Stimulated activated naive CD4-positive, alpha-beta T cell (primary cell): ENCODE results near the gene SH2D1B.
"Not testable (repeated sequence)": the region's sequence is repeated elsewhere in the genome, so short reads cannot be mapped to it uniquely, and the experiment has no call there.

Experiments
- DNase-seq, 6 experiments: peaks; one replicate each; lab custom pipeline; 2025; lab: John Stamatoyannopoulos, UW

SH2D1B gene, protein sequence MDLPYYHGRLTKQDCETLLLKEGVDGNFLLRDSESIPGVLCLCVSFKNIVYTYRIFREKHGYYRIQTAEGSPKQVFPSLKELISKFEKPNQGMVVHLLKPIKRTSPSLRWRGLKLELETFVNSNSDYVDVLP

DNA sequence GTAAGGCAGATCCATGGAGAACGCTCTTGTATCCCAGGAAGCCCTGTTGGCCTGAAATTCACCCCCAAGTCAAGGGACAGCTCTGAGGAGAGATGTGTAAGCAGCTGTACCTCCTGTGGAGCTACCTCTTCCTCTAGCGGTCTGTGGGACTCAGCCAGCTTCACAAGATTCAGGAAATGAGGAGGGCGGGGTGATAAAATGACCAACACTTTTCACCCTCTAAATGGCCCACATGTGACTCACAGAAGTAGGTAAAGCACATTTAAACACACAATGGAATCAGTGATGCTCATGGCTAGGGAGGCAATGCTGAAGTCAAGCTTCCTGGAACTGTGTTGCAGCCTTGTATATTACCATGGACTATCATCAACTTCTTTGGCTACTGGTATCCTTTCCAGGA lies at the start of gene SH2D1B:
SH2D1B (minus strand) TSS at position 135 of the 400 bp plus-strand sequence; CDS start at position 15, 120 bp downstream.
- no peak for DNase-seq

DNA sequence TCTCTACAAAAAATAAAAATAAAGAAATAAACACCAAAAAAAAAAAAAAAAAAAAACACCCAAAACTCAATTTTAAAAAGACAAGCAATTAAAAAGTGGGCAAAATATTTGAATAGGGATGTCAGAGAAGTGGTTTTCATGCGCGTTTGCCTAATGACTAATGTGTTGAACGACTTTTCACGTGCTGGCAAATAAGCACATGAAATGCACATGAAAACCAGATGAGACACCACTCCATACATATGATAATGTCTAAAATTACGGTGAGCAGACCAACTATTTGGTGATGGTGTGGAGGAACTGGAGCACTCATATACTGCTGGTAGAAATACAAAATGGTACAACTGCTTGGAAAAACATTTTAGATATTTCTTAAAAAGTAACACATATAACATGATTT lies 46.3 kb upstream of the SH2D1B start:
- DNase-seq, result no peak

DNA sequence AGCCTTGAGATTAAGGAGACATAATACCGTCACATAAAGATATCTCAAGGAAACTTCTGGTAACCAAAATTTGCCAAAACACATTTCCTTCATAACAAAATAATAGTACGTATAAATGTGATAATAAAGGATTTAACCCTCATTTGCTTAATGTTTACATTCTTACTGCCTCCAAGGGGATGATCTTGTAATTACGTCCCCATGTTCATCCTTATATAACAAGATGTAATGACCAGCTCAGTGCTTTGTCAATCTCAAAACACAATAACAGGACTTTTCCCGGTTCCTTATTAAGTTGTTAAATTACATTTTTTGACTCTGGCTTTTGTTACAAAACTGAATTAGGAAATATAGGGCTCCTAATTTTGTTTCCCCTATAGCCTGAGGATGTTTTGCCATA lies 44.4 kb upstream of the SH2D1B start:
- no peak for DNase-seq

DNA sequence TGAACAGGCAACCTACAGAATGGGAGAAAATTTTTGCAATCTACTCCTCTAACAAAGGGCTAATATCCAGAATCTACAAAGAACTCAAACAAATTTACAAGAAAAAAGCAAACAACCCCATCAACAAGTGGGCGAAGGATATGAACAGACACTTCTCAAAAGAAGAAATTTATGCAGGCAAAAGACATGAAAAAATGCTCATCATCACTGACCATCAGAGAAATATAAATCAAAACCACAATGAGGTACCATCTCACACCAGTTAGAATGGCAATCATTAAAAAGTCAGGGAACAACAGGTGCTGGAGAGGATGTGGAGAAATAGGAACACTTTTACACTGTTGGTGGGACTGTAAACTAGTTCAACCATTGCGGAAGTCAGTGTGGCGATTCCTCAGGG lies 42.4 kb upstream of the SH2D1B start:
- not testable (repeated sequence) for DNase-seq

DNA sequence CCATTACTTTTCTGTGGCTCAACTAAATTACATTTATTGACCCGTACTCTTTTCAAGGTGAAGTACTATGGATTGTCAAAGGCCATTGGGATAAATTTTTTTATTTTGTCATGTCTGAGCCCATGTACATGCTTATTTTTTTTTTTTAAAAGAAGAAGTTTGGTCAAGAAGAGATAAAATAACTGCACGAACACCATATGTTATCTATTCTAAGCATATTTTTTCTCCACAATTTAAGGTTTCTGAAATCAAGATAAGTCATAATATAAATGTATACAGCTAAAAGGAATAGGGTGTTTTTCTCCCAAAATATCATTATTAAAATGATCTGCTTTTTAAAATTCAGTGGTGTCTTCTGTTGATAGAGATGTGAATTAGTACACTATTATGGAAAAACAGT lies 35.0 kb upstream of the SH2D1B start:
- no peak for DNase-seq

DNA sequence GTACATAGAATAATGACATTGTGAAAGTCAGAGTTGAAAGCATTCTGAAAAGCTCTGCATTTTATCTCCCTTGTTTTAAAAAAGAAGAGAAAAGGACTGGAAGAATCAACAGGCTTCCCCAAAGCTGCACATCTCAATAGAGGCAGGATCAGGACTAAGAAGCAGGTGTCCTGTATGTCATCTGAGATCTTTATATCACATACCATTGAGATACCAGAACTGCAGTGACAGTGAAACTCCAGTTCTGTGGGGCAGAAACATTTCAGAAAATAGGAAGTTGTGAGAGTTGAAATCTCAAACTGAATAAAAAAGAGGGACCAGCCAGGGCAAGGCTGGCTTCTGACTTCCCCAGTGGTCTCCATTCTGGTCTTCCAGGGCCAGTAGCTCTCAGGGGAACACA lies 33.0 kb upstream of the SH2D1B start:
- no peak for DNase-seq

DNA sequence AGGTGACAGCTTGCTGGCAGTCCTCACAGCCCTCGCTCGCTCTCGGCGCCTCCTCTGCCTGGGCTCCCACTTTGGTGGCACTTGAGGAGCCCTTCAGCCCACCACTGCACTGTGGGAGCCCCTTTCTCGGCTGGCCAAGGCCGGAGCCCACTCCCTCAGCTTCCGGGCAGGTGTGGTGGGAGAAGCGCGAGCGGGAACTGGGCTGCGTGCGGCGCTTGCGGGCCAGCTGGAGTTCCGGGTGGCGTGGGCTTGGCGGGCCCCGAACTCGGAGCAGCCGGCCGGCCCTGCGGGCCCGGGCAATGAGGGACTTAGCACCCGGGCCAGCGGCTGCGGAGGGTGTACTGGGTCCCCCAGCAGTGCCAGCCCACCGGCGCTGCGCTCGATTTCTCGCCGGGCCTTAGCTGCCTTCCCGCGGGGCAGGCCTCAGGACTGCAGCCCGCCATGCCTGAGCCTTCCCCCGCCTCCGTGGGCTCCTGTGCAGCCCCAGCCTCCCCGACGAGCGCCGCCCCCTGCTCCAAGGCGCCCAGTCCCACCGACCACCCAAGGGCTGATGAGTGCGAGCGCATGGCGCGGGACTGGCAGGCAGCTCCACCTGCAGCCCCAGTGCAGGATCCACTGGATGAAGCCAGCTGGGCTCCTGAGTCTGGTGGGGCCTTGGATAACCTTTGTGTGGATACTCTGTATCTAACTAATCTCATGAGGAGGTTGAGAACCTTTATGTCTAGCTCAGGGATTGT lies 21.2 kb upstream of the SH2D1B start:
- not testable (repeated sequence) for DNase-seq

DNA sequence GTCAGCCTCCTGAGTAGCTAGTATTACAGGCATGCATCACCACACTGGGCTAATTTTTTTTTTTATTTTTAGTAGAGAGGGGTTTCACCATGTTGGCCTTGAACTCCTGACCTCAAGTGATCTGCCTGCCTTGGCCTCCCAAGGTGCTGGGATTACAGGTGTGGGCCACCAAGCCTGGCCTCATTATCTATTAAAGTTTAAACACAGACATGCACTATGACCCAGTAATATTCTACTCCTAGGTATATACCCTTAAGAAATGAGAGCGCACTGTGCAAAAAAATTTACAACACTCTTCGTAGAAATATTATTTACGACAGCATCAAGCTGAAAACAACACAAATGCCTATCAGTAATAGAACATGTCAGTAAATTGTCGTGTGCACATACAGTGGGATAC lies 18.6 kb upstream of the SH2D1B start:
- no peak for DNase-seq

DNA sequence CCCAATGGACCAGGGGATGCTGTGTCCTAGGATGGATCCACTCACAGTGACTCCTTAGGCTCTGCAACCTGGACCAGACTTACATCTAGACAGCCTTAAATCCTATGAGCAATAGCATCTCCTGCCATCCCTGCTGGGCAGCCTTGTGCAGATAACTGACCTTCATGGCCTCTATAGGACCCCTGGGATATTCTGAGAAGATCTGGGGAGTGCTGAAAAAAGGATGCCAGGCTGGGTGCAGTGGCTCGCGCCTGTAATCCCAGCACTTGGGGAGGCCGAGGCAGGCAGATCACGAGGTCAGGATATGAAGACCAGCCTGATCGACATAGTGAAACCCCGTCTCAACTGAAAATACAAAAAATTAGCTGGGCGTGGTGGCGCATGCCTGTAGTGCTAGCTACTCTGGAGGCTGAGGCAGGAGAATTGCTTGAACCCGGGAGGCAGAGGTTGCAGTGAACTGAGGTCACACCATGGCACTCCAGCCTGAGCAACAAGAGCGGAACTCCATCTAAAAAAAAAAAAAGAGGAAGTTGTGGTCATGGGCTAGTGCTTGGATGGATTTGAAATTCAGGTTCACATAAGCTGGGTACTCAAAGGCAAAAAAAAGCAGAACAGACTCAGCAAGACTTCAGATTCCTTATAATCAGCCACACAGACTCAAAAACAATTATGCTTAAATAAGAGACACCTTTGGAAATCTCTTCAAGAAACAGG lies 10.9 kb upstream of the SH2D1B start:
- no peak for DNase-seq

DNA sequence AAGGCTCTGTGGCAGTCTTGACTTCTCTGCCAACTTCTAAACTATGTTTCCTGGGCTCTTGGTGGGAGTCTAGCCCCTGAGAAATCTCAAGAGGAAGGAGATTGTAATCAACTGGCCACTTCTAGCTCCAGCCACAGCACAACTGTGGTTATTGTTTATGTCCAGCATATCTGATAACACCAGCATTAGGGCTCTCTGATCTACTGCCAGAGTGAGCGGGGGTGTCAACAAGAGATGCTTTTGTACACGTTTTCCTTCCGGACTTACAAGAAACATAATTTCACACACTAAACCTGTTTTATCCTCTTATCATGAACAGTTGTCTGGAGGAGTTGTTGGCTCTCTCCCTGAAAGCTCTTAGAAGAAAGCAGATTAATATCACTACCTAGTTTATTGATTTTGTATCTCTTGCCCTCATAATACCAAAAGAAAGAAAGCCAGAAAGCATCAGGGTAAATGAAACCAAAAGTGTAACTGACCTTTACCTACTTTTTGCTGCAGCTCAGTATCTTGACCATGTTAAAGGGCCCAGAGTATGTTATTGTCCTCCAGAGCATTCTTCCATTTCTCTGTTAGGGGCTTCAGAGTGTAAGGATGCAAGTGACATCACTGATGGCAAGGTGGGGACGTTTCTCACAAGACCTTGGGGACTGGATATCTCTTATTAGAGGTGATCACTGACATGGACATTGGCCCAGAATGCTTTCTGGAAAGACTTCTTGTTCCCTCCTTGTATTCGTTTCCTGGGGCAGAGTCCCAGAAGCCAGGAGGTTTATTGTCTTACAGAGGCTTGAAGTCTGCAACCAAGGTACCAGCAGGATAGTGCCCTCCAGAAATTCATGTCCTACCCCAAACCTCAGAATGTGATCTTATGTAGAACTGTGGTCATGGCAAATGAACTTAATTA lies 9.6 kb upstream of the SH2D1B start:
- DNase-seq, result no peak

DNA sequence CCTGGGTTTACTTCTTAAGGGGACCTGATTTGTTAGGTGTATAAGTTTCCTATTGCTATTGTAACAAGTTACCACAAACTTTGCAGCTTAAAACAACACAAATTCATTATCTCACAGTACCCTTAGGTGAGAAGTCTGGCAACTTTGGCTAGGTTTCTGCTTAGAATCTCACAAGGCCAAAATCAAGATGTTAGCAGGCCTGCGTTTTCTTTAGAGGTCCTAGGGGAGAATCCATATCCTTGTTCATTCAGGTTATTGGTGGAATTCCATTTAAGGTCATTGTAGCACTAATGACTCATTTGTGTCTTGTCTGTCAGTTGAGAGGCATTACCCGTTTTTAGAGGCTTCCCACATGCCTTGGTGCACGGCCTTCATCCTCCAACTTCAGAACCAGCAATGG lies 8.2 kb upstream of the SH2D1B start:
- DNase-seq, result no peak

DNA sequence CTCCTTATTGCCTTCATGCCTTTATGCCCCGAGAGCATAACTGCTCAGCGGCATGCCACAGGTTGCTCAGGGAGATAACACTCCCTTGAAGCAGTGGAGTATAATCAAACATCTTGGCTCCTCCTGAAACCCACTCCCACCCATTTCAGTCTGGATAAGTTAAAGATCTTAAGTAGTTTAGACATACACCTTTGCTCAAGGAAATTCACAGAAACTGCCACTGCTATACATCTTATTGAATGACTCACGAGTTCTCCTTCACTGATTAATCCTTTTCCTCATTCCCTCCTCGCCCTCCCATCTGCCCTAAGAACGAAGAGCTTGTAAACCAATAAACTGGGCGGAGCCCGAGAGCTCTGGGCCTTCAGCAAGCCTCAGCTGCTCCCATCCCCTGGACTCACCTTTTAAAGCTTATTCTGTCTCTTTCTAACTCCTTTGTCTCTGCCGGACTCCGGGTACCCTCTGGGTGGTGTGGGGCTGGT lies 7.6 kb upstream of the SH2D1B start:
- DNase-seq, result not testable (repeated sequence)

DNA sequence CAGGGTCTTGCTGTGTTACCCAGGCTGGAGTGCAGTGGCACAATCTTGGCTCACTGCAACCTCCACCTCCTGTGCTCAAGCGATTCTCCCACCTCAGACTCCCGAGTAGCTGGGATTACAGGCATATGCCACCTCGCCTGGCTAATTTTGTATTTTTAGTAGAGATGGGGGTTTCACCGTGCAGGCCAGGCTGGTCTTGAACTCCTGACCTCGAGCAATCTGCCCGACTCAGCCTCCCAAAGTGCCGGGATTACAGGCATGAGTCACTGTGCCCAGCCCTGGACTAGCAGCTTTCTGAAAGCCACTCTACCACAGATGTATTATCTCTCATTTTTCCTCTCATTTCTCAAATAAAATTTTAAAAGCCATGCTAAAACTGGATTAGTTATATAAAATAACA lies 6.6 kb upstream of the SH2D1B start:
- DNase-seq, result not testable (repeated sequence)

DNA sequence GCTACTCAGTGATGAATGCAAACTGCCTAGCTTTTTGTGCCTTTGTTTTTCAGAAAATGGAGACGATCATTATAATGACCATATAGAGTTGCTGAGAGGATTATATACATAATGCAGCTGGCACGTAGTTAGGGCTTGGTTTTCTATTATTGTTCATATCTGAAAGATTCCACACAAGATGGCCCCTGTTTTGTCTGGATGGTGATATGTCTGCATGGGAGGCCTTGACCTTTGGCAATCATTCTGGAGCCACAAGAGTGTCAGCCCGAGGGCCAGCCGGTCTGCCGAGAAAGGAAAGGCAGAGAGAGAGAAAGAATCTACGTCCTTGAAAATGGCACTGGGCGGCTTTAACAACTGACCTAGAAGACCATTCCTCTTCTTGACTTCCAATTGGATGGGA lies 5.7 kb upstream of the SH2D1B start:
- no peak for DNase-seq

DNA sequence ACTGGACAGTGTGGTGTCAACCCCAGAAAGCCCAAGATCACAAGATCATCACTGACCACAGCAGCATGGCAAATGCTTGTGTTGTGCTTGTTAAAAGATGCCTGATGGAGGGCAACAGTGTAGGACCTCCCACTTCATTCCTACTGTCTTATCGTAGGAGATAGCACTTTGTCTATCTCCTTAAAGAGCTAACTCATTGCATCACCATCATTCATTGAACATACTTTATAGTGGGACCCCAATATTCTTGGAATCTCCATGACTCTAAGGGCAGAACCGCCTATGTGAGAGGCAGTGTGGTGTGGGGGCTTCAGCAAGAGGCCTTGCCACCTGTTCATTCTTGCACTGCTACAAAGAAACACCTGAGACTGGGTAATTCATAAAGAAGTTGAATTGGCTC lies 5.0 kb upstream of the SH2D1B start:
- DNase-seq, result no peak

DNA sequence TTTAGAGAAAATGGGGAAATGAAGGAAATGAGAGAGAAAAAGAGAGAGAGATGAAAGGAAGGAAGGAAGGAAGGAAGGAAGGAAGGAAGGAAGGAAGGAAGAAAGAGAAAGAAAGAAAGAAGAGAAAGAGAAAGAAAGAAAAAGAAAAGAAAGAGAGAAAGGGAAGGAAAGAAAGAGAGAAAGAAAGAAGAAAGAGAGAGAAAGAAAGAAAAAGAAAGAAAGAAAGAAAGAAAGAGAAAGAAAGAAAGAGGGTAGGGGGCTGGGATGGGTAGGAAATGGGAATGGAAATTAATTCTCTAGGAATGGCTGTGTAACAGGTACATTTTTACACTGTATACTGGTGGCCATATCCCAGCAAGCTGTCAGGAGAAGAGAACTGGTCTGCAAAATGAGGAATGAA lies 4.3 kb upstream of the SH2D1B start:
- DNase-seq, result no peak

DNA sequence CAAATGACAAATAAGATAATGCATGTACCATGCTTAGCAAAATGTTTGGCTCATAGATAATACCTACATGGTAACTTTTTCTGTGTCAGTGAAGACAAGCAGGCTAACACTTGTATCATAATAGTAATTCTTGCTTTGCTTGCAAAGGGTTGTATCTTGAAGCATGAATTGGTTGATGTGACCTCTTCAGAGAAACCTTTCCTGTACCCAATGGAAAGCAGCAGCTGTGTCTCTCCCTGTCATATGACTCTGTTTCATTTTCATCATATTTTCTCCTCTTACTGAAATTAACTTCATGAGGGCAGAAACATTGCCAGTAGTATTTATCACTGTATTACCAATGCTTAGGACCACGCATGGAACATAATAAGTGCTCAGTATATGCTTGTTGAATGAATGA lies 4.4 kb downstream of the SH2D1B start:
- DNase-seq, result no peak

DNA sequence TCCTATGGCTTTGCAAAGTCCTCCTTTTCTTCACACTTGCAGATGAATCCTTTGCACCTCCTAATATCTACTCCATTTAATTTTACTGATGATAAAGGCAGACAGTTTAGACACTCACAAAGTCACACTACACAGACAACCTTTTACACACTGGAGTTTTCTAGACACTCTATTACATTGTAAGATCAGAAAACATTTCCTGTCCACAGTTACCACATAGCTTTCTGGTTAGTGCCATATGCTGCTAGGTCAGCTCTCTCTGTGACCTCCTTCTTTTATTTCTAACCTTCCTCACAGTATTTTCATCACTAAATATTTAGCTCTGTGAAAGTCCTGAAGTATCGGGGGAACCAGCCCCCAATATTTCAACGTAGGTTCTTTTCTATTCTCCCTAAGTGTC lies 5.1 kb downstream of the SH2D1B start:
- DNase-seq, result no peak

DNA sequence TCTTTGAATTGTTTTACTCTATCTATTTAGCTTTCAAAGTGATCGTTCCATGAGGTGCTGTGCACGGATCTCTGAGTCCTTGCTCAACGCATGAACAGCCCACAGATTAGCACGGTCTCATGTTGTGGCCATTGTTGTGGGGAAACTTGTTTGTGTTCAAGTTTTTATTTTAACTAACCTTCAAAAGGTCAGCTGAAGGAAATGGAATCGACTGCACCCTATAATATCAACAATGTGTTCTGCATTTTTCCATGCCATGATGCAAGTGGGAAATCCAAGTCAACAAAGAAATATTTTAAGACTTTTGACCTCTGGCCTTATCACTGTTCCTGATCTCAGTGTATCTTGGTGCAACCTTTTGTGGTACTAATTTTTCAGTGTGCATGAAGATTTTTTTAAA lies 6.1 kb downstream of the SH2D1B start:
- DNase-seq, result no peak

DNA sequence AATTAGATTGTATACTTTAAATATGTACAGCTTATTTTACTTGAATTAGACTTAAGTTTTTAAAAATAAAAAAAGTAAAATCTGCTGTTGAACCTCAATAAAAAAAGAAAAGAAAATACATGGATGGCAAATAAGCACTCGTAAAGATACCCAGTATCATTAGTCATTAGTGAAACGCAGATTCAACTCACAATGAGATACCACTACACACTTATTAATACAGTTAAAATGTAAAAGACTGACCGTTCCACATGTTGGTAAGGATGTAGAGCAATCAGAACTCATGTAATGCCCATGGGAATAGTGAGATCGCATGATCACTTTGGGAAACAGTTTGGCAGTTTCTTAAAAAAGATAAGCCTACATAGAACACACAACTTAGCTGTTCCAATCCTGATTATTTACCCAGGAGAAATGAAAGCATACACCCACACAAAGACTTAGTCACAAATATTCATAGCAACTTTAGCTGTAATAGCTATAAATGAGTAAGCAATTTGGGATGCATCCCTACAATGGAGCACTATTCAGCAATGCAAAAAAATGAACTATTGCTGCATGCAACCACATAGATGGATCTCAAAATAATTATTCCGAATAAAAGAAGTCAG lies 7.3 kb downstream of the SH2D1B start:
- DNase-seq, result no peak

DNA sequence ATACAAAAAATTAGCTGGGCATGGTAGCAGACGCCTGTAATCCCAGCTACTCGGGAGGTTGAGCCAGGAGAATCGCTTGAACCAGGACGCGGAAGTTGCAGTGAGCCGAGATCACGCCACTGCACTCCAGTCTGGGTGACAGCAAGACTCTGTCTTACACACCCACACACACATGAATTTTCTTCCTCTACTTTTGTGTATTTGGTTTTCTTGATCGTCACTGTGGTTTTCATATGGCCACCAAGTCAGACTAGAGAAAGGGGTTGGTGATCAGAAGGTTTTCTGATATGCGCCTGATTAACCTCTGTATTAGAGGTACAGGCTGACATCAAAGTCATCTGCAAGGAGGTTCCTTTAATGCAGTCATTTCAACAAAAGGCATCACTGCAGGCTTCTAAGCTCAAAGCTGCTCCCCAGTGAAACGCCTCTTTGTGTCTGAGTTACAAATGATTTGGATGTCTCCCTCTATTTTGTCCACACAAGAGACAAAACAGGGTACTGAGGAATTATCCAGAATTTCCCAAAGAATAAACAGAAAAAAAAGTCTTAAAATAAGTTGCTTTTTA lies 11.1 kb downstream of the SH2D1B start:
- no peak for DNase-seq
